Aortic smooth muscle cell (primary cell): ENCODE results near the gene XAGE2. TPM values are rescaled to one million over a fixed set of nuclear protein-coding genes. Genes with fewer than 3 reads are reported as not detected.

Source experiments
- total RNA-seq: library from RNA; depleted of rRNA; stranded (reverse); fragments of >200 nt; gene quantifications from 2 replicates; pipeline ENCODE4 v1.2.3, GENCODE V29; 2014

The XAGE2 gene, protein sequence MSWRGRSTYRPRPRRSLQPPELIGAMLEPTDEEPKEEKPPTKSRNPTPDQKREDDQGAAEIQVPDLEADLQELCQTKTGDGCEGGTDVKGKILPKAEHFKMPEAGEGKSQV
- not detected in 2 replicates for total RNA-seq

DNA sequence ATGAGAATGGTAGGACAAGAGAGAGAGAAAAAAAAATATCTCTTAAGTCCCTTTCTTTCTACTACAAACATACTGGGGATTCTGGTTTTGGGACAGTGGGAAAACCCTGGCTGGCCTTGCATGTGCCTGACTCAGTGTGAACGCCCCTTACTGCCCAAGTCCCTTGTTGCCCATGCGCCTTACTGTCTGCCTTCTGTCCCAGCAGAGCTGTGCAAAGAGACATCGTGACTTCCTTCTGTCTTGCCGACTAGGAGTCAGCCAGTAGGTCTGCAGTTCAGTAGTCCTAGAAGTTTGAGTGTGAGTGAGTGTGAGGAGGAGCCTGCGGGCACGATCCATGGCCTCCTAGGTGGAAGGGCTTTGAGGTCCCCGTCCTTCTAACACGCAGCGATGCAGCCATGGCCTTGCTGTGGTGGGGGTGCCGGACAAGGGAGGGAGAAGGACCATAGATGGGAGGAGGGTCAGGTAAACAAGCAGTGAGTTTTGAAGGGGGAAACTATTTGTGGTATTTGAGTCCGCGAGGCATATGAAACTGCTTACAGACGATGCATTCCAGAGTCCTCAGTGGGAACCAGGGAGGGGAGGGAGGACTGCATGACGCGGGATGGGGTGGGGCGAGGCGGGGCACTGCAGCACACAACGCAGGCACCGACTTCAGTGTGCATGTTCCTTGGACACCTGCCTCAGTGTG, at the start of gene XAGE2:
XAGE2 (plus strand) TSS at position 654 of the 688 bp plus-strand sequence. CDS start 994 bp downstream, outside the sequence.

Other genes with a start within 250 kb of the XAGE2 start
- gene MAGED4, start 184.1 kb upstream of the XAGE2 start, total RNA-seq, result 0.92 and 2.0 TPM in 2 replicates
- gene XAGE1A, start 126.8 kb downstream of the XAGE2 start, total RNA-seq, result not detected in 2 replicates
- not detected in 2 replicates for gene XAGE1B, start 148.0 kb downstream of the XAGE2 start, total RNA-seq